ENCODE measurements around the gene ZNF648. TPM values are rescaled to one million over a fixed set of nuclear protein-coding genes. Genes with fewer than 3 reads are reported as not detected.
"Not testable (repeated sequence)": the region's sequence is repeated elsewhere in the genome, so short reads cannot be mapped to it uniquely, and the experiment has no call there.

ZNF648 gene
- total RNA-seq, 1 experiment from 2014 or later: not detected

GRCh38 chr1:182069028-182069466 lies 7.5 kb upstream of the ZNF648 start:
- DNase-seq (ENCODE audit: low read depth): peak; percentile 55

GRCh38 chr1:182066934-182067333 lies 5.4 kb upstream of the ZNF648 start:
- no peak for DNase-seq (ENCODE audit: low read depth)

- no peak for DNase-seq (ENCODE audit: low read depth)
Observed at GRCh38 chr1:182065126-182065845, 3.8 kb upstream of the ZNF648 start.

GRCh38 chr1:182064611-182065010 lies 3.1 kb upstream of the ZNF648 start:
- DNase-seq (ENCODE audit: low read depth): no peak

GRCh38 chr1:182062223-182062622 lies 711 bp upstream of the ZNF648 start:
- DNase-seq (ENCODE audit: low read depth): no peak

GRCh38 chr1:182060877-182061276 lies 635 bp downstream of the ZNF648 start:
- DNase-seq (ENCODE audit: low read depth): no peak

GRCh38 chr1:182059936-182060335 lies 1.6 kb downstream of the ZNF648 start:
- no peak for DNase-seq (ENCODE audit: low read depth)

- no peak for DNase-seq (ENCODE audit: low read depth)
Observed at GRCh38 chr1:182056601-182057366, 4.7 kb downstream of the ZNF648 start.

GRCh38 chr1:182054698-182055326 lies 6.7 kb downstream of the ZNF648 start:
- peak; percentile 61 for DNase-seq (ENCODE audit: low read depth)

GRCh38 chr1:182052355-182052754 lies 9.2 kb downstream of the ZNF648 start:
- DNase-seq (ENCODE audit: low read depth): no peak

- no peak for DNase-seq (ENCODE audit: low read depth)
Observed at GRCh38 chr1:182051938-182052337, 9.6 kb downstream of the ZNF648 start.

- DNase-seq (ENCODE audit: low read depth): no peak
Observed at GRCh38 chr1:182050481-182051448, 10.7 kb downstream of the ZNF648 start.

- DNase-seq (ENCODE audit: low read depth): no peak
Observed at GRCh38 chr1:182048562-182048961, 12.9 kb downstream of the ZNF648 start.

- DNase-seq (ENCODE audit: low read depth): no peak
Observed at GRCh38 chr1:182046763-182047162, 14.7 kb downstream of the ZNF648 start.

- DNase-seq (ENCODE audit: low read depth): not testable (repeated sequence)
Observed at GRCh38 chr1:182045481-182045880, 16.0 kb downstream of the ZNF648 start.

GRCh38 chr1:182041615-182042014 lies 19.9 kb downstream of the ZNF648 start:
- DNase-seq (ENCODE audit: low read depth): no peak

GRCh38 chr1:182038220-182038619 lies 23.3 kb downstream of the ZNF648 start:
- no peak for DNase-seq (ENCODE audit: low read depth)

GRCh38 chr1:182035097-182035770 lies 26.3 kb downstream of the ZNF648 start:
- no peak for DNase-seq (ENCODE audit: low read depth)

- DNase-seq (ENCODE audit: low read depth): peak; percentile 36
Observed at GRCh38 chr1:182032251-182032650, 29.3 kb downstream of the ZNF648 start.

GRCh38 chr1:182029379-182030331 lies 31.9 kb downstream of the ZNF648 start:
- DNase-seq (ENCODE audit: low read depth): peak; percentile 94
